Ascending aorta (tissue), 2 donors: Measurements from ENCODE around the gene MAMLD1. TPM values are rescaled to one million over a fixed set of nuclear protein-coding genes. Genes with fewer than 3 reads are reported as not detected.

ENCODE experiments used
- DNase-seq, 2 donors: peaks; one replicate each; pipeline ENCODE4 v3.0.0-alpha.2; 2019; ENCODE audit warnings: low spot score in 2 of 2
- H3K27ac ChIP-seq, 2 donors: fragments of 200-600 bp; sonication (generic); one replicate each; pipeline ENCODE4 v1.5.1; 2016 to 2017; ENCODE audit warnings: mild to moderate bottlenecking in 1 of 2
- H3K27me3 ChIP-seq: fragments of 200-600 bp; sonication (generic); one replicate; pipeline ENCODE4 v1.5.1; 2017
- H3K36me3 ChIP-seq, 2 donors: fragments of 200-600 bp; sonication (generic); one replicate each; pipeline ENCODE4 v1.5.1; 2016
- H3K4me1 ChIP-seq, 2 donors: fragments of 200-600 bp; sonication (generic); one replicate each; pipeline ENCODE4 v1.5.1; 2016 to 2017; ENCODE audit warnings: mild to moderate bottlenecking in 1 of 2
- H3K4me3 ChIP-seq, 2 donors: fragments of 200-600 bp; sonication (generic); one replicate each; pipeline ENCODE4 v1.5.1; 2016 to 2017; ENCODE audit warnings: mild to moderate bottlenecking in 1 of 2
- H3K9me3 ChIP-seq, 2 donors: fragments of 200-600 bp; sonication (generic); one replicate each; pipeline ENCODE4 v1.5.1; 2016
- intact Hi-C: fragments of 100-400 bp; cut with DNase I; formaldehyde crosslinking; loops from one replicate; pipeline ENCODE4 v1.15.1; 2023
- total RNA-seq: library from RNA; depleted of rRNA; stranded (reverse); fragments of >200 nt; gene quantifications from one replicate; pipeline ENCODE4 v1.1.0, GENCODE V29; 2016
- TF ChIP-seq, protein P1 (sequence below), 3 experiments: fragments of 200-600 bp in 2 of 3; fragments of 450-650 bp in 1 of 3; sonication (generic) in 2 of 3; IDR thresholded peaks; one replicate each; pipeline ENCODE4 v1.5.1; 2016 to 2019; ENCODE audit warnings: antibody characterized with exemption in 3 of 3, mild to moderate bottlenecking in 1 of 3, moderate library complexity in 1 of 3

Gene MAMLD1
- total RNA-seq, 1 donor from 2014 or later, result 15.4 TPM

GRCh38 chrX:150508018-150508417 is 144.9 kb downstream of the MAMLD1 start:
- Histone ChIP-seq H3K4me3 (peak overlapping the region; percentile 33 to 52), H3K4me1 (peaks cover 0 to 12% of the 10 kb centered on the region in 2 donors), H3K27me3 (no peaks in the 10 kb centered on the region), H3K27ac (peak overlapping the region; percentile 66 to 84), H3K9me3 (no peaks in the 10 kb centered on the region), H3K36me3 (no peaks in the 10 kb centered on the region)
- TF ChIP-seq, protein P1, sequence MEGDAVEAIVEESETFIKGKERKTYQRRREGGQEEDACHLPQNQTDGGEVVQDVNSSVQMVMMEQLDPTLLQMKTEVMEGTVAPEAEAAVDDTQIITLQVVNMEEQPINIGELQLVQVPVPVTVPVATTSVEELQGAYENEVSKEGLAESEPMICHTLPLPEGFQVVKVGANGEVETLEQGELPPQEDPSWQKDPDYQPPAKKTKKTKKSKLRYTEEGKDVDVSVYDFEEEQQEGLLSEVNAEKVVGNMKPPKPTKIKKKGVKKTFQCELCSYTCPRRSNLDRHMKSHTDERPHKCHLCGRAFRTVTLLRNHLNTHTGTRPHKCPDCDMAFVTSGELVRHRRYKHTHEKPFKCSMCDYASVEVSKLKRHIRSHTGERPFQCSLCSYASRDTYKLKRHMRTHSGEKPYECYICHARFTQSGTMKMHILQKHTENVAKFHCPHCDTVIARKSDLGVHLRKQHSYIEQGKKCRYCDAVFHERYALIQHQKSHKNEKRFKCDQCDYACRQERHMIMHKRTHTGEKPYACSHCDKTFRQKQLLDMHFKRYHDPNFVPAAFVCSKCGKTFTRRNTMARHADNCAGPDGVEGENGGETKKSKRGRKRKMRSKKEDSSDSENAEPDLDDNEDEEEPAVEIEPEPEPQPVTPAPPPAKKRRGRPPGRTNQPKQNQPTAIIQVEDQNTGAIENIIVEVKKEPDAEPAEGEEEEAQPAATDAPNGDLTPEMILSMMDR (IDR thresholded peaks at IDR 0.05), result no peak
- no peak for DNase-seq
- intact Hi-C loops, result loop anchor here (2.0 to 5.0 kb wide), 3 partner anchors 39 to 146 kb away; partner anchors contain the start of genes MAMLD1 and MTM1

DNA sequence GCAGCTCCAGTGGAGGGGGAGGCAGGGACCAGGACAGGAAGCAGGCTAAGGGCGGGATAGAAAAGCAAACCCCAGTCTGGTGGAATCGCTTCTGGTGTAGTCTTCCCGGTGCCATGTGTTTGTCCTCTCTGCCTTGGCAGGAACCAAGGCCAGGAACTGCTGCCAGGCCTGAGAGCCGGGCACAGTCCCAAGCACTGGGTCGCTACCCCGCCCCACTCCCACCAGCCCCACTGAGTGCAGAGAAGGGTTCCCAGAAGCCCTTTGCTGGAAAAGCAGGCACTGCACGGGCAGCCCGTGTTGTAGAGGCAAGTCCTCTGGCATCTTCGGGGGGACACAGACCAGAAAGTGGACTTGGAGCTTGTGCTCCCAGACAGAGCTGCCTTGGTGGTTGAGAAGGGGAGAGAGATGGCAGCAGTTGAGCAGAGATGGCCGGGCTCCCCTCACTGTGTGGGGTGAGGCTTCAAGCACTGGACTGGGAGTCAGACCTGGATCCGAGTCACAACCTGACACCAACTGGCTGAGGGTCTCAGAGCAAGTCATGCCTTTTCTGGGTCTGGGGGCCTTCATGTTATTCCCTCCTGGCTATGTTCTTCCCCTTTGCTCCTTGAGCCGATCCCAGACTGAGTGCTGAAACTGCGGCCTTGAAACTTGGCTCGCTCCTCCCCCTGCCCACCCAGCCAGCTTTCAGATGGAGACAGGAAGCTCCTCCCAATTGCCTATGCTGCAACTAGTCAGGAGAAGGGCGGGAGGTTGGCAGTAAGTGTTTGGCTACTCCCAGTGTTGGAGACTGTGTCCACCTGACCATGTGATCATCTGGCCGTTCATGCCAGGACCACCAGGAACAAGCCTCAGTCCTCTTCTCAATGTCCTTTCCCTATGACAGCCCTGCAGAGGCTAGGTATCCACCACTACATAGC is 145.6 kb downstream of the MAMLD1 start:
- H3K36me3 ChIP-seq, result no peaks in the 10 kb centered on the region
- H3K27me3 ChIP-seq, result no peaks in the 10 kb centered on the region
- intact Hi-C loops, result loop anchor here (2.0 to 5.0 kb wide), 3 partner anchors 39 to 146 kb away; partner anchors contain the start of genes MAMLD1 and MTM1
- peak overlapping the region; percentile 12 to 52 for H3K4me3 ChIP-seq
- peaks cover 0 to 12% of the 10 kb centered on the region in 2 donors for H3K4me1 ChIP-seq
- H3K9me3 ChIP-seq, result no peaks in the 10 kb centered on the region
- TF ChIP-seq, protein P1 (IDR thresholded peaks at IDR 0.05), result no peak
- DNase-seq, result peak in 1 of 2 donors; percentile 77
- peak overlapping the region; percentile 66 to 84 for H3K27ac ChIP-seq

- H3K27me3 ChIP-seq, result no peaks in the 10 kb centered on the region
- DNase-seq, result no peak
- TF ChIP-seq, protein P1 (IDR thresholded peaks at IDR 0.05), result no peak
- no peaks in the 10 kb centered on the region for H3K36me3 ChIP-seq
- peaks cover 0 to 10% of the 10 kb centered on the region in 2 donors for H3K4me1 ChIP-seq
- H3K4me3 ChIP-seq, result no peak overlapping the region
- no peaks in the 10 kb centered on the region for H3K9me3 ChIP-seq
- peak overlapping the region in 1 of 2 donors; percentile 66 for H3K27ac ChIP-seq
- intact Hi-C loops, result loop anchor here (2.0 to 10.0 kb wide), 4 partner anchors 38 to 185 kb away; partner anchors contain the start of genes MAMLD1, MTM1 and MTMR1
Observed at GRCh38 chrX:150509703-150510102, 146.6 kb downstream of the MAMLD1 start.

DNA sequence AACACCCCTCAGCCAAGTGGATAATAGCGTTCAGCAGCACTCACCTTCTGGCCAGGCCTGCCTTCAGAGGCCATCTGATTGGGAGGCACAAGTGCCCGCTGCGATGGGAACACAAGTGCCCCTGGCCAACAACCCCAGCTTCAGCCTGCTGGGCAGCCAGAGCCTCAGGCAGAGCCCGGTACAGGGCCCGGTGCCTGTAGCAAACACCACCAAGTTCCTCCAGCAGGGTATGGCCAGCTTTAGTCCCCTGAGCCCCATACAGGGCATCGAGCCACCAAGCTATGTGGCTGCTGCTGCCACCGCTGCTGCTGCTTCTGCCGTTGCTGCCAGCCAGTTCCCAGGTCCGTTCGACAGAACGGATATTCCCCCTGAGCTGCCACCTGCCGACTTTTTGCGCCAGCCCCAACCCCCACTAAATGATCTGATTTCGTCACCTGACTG is 149.4 kb downstream of the MAMLD1 start:
- TF ChIP-seq, protein P1 (IDR thresholded peaks at IDR 0.05), result no peak
- intact Hi-C loops, result loop anchor here (10.0 kb wide), 1 partner anchor 182 kb away; the partner anchor contains the start of gene MTMR1
- no peaks in the 10 kb centered on the region for H3K9me3 ChIP-seq
- H3K27me3 ChIP-seq, result no peaks in the 10 kb centered on the region
- H3K4me3 ChIP-seq, result no peak overlapping the region
- DNase-seq, result no peak
- peaks cover 0 to 5% of the 10 kb centered on the region in 2 donors for H3K4me1 ChIP-seq
- H3K27ac ChIP-seq, result no peak overlapping the region
- H3K36me3 ChIP-seq, result no peaks in the 10 kb centered on the region

- Histone ChIP-seq H3K27ac (no peak overlapping the region), H3K27me3 (no peaks in the 10 kb centered on the region)
- intact Hi-C loops, result loop anchor here (10.0 kb wide), 1 partner anchor 181 kb away; the partner anchor contains the start of gene MTMR1
Observed at GRCh38 chrX:150513544-150513943, 150.4 kb downstream of the MAMLD1 start.

More at GRCh38 chrX:150513544-150513943, 150.4 kb downstream of the MAMLD1 start:
- H3K4me1 ChIP-seq, result no peaks in the 10 kb centered on the region
- no peak overlapping the region for H3K4me3 ChIP-seq
- no peaks in the 10 kb centered on the region for H3K36me3 ChIP-seq
- H3K9me3 ChIP-seq, result no peaks in the 10 kb centered on the region
- no peak for DNase-seq
- TF ChIP-seq, protein P1 (IDR thresholded peaks at IDR 0.05), result no peak
